ENCODE measurements around the gene LIPC.
"Not testable (repeated sequence)": the region's sequence is repeated elsewhere in the genome, so short reads cannot be mapped to it uniquely, and the experiment has no call there.

The LIPC gene

DNA sequence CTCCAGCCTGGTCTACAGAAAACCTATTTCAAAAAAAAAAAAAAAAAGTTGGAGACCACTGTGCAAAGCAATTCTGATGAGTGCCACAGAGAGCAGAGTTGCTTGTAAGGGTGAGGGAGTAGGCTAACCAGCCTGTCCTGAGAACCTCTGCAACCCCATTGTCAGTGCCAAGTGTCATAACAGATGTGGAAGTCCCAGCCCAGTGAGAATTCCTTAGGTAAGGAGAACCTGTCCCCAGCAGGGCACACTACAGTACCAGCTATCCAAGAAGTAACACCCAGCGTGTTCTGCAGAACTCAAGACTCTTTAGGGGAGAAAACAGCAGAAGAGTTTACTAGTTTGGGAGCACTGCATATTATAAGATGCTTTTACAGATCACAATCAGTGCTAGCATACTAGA, 156.3 kb downstream of the LIPC start:
- DNase-seq (ENCODE audit: low spot score): no peak

DNA sequence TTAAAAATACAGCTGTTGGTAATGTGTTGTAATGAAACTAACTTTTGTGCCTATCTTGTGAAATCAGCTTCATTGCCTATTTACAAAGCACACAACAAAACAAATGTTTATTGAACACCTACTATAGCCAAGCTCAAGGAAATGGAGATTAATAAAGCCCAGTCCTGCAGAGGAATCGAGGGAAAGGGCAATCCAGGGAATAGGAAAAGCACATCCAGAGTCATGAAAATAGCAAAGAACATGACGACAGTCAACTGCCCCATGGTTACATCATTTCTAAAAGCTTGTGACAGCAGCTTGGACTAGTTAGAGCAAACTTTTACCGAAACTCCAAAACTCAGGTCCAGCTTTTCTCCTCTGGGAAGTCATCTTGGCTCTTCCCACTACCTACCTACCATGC, 157.3 kb downstream of the LIPC start:
- no peak for DNase-seq (ENCODE audit: low spot score)

DNA sequence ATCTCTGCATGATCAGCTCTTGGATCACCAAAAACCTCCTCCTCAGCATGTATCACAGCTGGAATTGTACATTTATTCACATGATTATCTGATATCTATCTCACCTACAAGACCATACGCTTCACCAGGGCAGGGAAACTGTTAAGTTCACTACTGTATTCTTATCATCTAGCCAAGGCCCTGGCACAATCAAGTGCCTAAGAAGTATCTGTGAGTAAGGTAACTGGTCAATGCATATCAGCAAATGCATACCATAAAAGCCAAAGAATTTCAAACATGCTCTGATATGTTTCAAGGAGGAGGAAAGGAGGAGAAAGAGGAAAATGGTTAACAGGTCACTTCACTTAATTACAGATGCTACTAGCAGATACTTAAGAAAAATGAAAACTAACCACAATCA, 158.4 kb downstream of the LIPC start:
- no peak for DNase-seq (ENCODE audit: low spot score)

DNA sequence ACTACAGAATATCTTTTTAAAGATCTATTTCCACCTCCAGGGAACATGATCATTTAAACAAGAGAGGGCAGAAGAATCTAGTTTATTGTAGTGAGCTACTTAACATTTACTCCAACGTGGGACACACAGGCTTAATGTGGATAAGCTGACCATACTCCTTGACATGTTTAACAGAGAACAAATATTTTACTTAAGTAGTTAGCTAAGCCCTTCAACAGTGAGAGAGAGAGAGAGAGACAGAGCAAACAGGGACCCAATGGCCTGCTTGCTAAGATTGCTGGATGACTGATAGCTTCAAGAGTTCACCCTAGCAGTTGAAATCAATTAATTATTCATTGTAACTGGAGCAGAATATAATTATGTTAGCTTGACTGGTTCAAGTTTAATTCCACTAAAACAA, 159.1 kb downstream of the LIPC start:
- no peak for DNase-seq (ENCODE audit: low spot score)

DNA sequence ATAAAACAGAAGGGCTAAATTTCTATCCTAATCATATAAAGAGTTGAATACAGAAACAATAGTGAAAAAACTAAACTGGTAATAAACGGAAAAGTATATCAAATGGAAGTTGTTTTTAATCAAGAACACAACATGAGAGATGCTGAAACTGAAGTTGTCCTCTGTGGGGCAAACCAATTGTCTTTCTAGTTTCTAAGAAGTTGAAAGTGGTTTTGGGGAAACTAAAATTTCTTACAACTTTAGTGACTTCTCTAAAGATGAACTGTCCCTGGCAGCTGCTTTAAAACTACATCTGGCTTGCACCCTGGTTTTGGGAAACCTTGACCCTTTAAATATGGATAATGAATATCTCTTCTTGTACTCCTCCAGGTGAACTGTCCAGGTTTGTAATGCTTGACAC, 162.1 kb downstream of the LIPC start:
- DNase-seq (ENCODE audit: low spot score): no peak

DNA sequence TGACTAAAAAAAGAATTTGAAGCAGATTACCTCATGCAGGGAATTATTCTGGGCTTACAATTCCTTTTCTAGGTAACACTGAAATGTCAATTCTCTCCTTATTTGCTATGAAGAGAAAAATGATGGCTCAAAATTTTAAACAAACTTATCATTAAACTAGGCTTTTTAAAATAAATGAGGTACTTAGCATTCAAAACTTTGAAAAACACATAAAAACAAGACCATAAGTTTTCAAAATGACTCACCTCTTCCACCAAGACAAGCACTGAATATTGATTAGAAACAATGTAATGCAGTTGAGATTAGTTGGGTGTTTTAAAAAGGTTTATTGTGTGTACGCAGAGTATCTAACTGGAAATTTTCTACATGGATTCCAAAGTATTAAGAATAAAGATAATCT, 163.1 kb downstream of the LIPC start:
- no peak for DNase-seq (ENCODE audit: low spot score)

DNA sequence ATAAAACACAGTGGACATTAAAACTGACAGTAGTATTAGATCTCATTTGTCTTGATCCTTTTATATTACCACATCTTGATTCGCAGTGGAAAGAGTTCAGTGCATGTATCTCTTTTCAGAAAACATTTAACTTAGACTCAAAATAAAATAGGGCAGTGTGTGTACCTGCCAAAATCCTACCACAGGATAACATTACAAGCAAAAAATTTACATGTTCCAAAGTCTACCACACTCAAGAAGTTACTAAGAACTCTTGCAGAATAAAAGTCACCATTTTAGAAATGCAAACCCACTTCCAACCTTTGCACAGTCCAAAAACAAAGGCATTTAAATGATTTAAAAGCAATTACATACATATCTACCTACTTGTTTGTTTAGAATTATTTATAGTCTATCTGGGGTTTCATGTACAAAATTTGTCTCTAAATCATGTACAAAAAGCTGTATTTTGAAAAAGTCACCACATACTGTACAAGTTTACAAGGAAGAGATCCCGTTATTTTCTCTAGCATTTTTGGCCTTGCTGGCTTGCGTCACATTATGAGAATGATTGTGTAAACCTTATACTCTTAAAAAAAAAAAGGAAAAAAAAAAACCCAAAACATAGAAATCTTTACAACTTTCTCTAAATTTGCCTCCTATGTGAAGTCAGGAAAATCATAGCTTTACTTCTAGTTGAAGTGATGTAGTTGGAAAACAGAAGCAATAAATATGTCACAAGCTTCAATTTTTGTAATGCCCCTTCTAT, 163.9 kb downstream of the LIPC start:
- no peak for DNase-seq (ENCODE audit: low spot score)

DNA sequence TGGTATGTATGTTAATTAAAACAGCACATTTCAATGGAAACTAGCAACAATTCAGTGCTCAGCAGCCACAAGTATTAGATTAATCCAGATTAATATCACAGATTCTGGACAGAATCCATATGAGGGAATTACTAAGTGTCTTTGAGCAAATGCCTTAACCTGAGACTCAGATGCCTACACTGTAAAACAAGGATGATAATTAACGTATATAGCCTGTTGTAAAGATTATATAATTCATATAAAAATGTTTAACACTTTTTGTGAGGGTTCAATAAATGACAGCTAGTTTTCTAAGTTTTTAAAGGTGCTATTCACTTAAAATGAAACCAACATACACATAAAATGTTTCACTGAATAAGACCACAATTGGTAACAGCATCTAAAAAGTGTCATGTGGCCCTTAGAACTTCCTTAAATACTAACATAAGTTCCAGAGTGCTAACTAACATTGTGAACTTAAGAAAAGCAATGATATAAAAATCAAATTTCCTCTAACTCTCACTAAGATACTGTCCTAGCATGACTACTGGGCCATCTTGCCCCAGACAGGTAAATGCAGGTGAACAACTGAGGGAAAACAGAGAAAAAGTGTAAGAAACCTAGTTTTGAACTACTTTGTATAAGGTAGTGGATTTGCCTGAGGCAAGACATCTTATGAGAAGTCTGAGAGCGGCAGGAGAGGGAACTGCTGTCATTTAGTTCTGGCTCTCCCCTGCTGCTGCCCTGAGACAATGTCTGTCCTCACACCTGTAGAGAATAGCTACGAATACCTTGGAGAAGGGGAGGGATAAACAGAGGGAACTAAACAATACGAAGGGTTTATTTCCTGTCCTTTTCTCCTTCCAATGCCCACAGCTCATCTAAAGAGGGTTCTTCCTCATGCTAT, 166.4 kb downstream of the LIPC start:
- DNase-seq (ENCODE audit: low spot score): no peak

DNA sequence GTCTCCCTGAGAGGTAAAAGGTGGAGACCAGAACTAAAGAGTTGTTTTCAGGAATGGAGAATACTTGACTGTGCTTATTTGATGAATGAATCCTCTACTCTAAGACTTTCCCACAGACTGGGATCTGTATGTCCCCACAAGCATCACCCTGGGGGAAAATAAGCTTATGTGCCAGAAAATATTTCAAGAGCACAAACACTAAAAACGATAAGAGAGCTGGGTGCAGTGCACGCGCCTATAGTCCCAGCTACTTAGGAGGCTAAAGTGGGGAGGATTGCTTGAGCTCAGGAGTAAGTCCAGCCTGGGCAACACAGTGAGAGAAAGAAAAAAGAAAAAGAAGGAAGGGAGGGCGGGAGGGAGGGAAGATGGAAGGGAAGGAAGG, 167.0 kb downstream of the LIPC start:
- DNase-seq (ENCODE audit: low spot score): no peak

DNA sequence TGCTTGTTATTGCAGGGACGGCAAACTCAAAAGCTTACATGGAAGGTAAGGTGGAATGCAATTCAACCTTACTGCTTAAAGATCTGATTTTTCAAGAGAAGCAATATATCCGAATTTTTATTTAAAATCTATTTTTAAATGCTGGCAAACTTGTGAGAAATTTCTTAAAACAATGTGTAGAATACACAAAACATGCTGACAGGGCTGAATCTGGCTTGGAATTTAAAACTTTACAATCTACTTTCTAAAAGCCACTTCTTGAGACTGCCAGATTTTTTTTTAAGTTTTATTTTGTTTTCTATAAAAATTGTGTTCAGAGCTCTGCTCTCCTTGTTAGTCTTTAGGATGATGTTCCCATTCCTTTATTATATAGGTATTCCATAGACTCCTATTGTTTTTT, 171.0 kb downstream of the LIPC start:
- DNase-seq (ENCODE audit: low spot score): no peak

DNA sequence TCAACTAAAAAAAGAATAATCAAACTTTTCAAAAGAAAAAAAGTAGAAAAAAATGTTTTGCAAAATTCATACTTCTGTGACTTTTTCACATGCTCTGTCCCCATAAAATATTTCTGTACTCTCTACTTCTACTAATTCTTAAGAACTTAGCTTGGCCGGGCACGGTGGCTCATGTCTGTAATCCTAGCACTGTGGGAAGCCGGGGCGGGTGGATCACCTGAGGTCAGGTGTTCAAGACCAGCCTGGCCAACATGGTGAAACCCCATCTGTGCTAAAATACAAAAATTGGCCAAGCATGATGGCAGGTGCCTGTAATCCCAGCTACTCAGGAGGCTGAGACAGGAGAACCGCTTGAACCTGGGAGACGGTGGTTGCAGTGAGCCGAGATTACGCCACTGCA, 172.1 kb downstream of the LIPC start:
- DNase-seq (ENCODE audit: low spot score): not testable (repeated sequence)

DNA sequence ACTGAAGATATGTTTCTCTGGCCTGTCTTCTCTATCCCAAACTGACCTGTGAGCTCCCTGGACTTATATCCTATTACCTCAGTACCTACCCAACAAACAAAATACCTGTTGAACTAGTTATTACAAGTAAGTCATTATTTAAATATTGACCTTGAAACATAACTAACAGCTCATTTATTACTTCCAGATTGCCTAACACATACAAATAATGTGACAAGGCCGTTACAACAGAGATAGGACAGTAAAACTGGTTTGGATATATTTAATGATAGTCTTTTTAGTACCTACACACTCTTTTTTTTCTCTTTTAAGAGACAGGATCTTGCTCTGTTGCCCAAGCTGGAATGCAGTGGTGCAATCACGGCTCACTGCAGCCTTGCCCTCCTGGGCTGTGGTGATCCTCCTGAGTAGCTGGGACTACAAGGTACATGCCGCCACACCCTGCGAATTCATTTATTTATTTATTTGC, 172.7 kb downstream of the LIPC start:
- DNase-seq (ENCODE audit: low spot score): no peak

DNA sequence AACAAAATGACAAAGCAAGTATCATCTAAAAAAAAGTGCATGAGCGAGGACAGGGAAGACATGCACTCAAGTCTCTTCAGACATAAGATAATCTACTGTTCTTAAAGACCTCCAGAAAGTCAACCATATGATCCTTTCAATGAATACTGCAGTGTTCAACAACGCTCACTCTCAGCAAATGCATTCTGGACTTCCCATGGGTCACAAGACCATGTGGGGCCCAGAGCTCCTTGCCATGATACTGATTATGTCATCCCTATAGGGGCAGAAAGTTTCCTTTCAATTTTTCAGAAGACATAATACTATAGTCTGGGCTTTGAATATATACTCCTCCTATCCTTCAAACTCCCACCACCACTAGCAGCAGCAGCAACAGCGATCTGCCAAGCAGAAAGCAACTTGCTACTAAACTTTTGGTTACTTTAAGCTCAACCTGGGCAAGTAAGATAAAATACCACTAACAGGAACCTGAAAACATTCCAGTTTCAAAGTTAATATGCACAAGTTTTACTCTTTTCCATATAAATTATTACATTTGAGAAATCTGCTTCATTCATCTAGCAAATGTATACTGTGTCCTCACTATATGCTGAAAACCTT, 174.2 kb downstream of the LIPC start:
- no peak for DNase-seq (ENCODE audit: low spot score)

DNA sequence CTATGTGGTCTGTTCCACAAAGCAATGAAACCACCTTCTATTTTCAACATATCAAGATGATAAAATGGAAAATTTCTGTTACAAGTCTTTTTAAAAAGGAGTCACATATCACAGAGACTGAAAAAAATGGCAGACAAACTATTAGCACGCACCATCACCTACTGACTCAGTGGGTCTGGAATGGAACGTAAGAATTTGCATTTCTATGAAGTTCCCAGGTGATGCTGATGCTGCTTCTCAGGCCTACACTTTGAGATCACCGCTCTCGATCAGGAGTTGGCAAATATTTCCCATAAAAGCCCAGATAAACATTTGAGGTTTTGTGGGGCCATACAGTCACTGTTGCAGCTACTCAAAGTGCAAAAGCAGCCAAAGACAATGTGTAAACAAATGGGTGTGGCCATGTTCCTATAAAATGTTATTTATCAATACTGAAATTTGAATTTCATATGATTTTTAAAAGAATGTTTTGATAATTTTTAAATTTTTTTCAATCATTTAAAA, 174.8 kb downstream of the LIPC start:
- no peak for DNase-seq (ENCODE audit: low spot score)

DNA sequence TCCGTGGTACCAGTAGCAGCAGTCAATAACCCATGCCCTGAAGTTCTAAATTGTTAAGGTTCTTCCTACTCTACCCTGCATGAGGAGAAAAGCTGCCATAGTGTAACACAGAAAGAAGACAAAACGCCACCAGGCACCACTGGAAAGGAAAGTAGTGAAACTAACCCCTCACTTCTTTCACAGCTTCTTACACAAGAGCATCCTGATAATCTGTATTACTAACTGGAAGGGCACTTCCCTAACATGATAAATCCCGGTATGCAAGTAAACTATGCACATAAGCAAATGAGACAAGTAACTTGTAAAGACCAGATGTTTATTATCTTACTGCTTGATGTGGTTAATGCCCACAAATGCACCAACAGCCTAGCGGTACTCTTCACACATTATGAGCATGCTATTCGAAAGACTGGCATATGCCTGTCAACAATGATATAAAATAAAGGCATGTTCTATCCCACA, 176.4 kb downstream of the LIPC start:
- peak; percentile 51 for DNase-seq (ENCODE audit: low spot score)

DNA sequence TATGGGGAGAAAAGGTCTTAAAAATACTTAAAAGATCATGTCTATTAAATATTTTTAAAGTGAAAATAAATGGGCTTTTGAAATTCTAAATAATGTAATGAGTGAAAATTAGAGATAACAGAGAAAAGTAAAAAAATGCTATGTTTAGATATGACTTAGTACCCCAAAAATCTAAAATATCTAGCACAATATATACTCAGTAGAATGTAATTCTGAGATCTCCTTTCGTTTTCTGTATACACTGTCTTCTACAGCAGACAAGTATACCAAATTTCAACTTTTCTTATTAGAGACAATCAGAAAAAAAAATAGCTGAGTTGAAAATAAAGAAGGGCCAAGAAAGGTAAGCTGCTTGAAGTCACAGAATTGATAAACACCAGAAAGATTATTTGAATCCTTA, 176.9 kb downstream of the LIPC start:
- DNase-seq (ENCODE audit: low spot score): no peak

DNA sequence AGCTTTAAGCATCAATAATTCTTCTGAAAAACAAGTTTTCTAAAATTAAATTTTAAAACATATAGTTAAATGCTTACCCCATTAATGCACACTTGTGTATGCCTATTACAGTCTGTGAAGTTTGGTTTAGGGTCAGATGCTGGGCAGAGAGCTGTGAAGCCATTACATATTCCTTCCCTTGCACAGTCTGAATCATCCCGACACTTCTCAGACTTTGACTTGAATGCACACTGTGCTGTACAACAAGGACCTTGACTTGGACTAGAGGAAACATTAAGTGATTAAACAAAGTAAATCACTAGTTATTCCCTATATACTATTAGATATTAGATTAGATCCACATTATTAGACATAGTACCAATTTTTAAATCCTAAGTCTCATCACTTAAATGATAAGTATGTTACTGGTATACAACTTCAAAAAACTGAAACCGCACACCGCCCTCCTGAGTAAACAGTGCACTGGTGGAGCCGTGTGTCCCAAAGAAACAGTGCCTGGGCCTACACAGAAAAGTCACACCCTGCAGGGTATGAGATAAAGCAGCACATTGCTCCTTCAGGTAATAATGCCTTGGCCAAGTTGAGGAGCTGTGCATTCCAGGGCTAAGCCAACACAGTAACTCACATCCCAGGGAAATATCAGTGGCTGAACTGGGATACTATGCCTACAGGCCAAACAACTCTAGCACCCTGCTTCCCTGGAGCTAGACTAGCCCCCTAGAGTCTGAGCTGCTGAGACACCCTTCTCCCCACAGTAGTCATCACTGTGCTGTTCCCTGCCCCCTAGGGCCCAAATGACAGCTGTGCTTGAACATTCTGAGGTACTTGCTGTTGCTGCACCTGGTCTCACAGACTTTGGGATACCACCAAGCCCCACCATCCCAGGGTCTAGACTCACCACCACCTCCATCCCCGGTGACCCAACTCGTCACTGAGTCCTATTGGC, 180.2 kb downstream of the LIPC start:
- DNase-seq (ENCODE audit: low spot score): no peak

DNA sequence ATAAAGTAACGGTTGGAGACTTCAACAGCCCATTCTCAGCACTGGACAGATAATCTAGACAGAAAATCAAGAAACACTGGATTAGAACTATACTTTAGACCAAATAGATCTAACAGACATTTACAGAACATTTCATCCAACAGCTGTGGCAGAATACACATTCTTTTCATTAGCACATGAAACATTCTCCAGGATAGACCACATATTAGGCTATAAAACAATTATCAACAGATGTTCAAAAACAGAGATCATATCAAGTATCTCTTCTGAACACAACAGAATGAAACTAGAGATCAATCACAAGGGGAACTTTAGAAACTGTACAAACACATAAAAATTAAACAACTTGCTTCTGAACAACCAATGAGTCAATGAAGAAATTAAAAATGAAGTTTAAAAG, 184.4 kb downstream of the LIPC start:
- DNase-seq (ENCODE audit: low spot score): no peak

Measured in GM03348 (cell line).